Measurements from ENCODE around the gene DHRS7. TPM values are rescaled to one million over a fixed set of nuclear protein-coding genes. Genes with fewer than 3 reads are reported as not detected.

The DHRS7 gene
- polyA plus RNA-seq, 1 of the 3 experiments (the other 2 are of a cell fraction) = 88.7 TPM

DNA sequence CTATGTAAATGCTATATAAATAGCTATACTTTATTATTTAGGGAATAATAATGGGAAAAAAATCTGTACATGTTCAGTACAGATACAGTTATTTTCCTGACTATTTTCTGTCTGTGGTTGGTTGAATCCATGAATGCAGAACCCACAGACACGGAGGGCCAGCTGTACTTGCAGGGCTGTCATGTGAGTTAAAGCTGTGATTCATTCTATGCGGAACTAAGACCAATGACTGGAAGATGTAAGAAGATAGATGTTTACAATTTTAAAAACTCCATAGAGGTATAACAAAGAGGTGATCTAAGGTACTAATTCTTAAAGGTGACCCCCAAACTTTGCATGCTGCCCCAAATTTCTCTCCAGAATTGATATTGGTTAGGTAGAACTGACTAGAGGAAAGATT lies 58.9 kb downstream of the DHRS7 start:
- TF ChIP-seq POLR2AphosphoS5 (IDR thresholded peaks at IDR 0.05; ENCODE audit: low read depth, low read length) (no peak), FOSL2 (IDR thresholded peaks at IDR 0.05; ENCODE audit: borderline replicate concordance, low read depth) (no peak)
- peaks cover 2 to 16% of the 10 kb centered on the region in 2 experiments; a peak in 2 of 4 replicates for H3K4me1 ChIP-seq (ENCODE audit: control insufficient read depth in 1 of 2, insufficient read depth in 2 of 2, low read depth in 1 of 2, low read length in 1 of 2)
- H3K36me3 ChIP-seq (replicated peaks in 1 of 2; ENCODE audit: control insufficient read depth in 1 of 2, insufficient read depth in 2 of 2, low read length in 1 of 2) = peaks cover 19 to 25% of the 10 kb centered on the region in 2 experiments
- no peak for DNase-seq
- no peak overlapping the region for H2AFZ ChIP-seq (ENCODE audit: low read depth)
- peaks cover 94% of the 10 kb centered on the region for H3K79me2 ChIP-seq (ENCODE audit: insufficient read depth)
- no peaks in the 10 kb centered on the region for H3K27me3 ChIP-seq (ENCODE audit: insufficient read depth)
- H3K9ac ChIP-seq = no peak overlapping the region
- 73% methylated on average over 2 of the region's 2 CpGs for WGBS (ENCODE audit: low lambda C conversion rate)
- no peak overlapping the region for H3K27ac ChIP-seq (ENCODE audit: low read depth in 2 of 2, low read length in 1 of 2)
- H4K20me1 ChIP-seq (ENCODE audit: insufficient read depth) = peaks cover 27% of the 10 kb centered on the region; the same call in 1 of the 2 replicates
- ChIA-PET POLR2A (no interaction called here), CTCF (no interaction called here)
- no peaks in the 10 kb centered on the region for H3K9me2 ChIP-seq
- H3F3A ChIP-seq (replicated peaks; ENCODE audit: insufficient read depth) = peaks cover 10% of the 10 kb centered on the region
- no peak overlapping the region for H3K4me3 ChIP-seq (ENCODE audit: low read depth in 2 of 2, low read length in 1 of 2)
- H3K4me2 ChIP-seq = no peak overlapping the region
- H3K9me3 ChIP-seq = no peaks in the 10 kb centered on the region

DNA sequence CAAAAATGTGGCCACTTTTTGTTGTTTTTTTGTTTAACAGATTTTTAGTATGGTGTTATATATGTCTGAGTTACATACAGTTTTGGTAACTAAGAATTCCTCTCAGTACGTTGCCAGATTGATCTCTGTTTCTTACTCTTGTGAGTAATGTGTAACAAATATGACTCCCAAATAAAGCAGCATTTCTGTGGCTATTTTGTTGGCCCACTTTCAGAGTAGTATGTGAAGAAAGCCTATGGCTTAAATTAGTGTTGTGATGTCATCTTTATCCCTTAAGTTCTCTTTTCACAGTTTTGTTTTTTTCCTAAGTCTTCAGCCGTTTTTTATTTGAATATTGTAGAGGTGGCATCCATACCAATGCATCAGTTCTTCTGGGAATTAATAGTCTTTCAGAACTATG lies 62.8 kb downstream of the DHRS7 start:
- H3K4me2 ChIP-seq = no peak overlapping the region
- H3K27me3 ChIP-seq (ENCODE audit: insufficient read depth) = no peaks in the 10 kb centered on the region
- no peak for DNase-seq
- H2AFZ ChIP-seq (ENCODE audit: low read depth) = no peak overlapping the region
- peaks cover 8 to 22% of the 10 kb centered on the region in 2 experiments for H3K36me3 ChIP-seq (replicated peaks in 1 of 2; ENCODE audit: control insufficient read depth in 1 of 2, insufficient read depth in 2 of 2, low read length in 1 of 2)
- H3K9ac ChIP-seq = no peak overlapping the region
- no peak overlapping the region for H3K4me3 ChIP-seq (ENCODE audit: low read depth in 2 of 2, low read length in 1 of 2)
- CTCF ChIA-PET = no interaction called here
- H3K79me2 ChIP-seq (ENCODE audit: insufficient read depth) = peaks cover 97% of the 10 kb centered on the region
- H3K4me1 ChIP-seq (ENCODE audit: control insufficient read depth in 1 of 2, insufficient read depth in 2 of 2, low read depth in 1 of 2, low read length in 1 of 2) = peaks cover 2 to 12% of the 10 kb centered on the region in 2 experiments; a peak in 2 of 4 replicates
- TF ChIP-seq RCOR1 (IDR thresholded peaks at IDR 0.05; ENCODE audit: low read length) (no peak), ELF1 (IDR thresholded peaks at IDR 0.05) (no peak), JUND (IDR thresholded peaks at IDR 0.05) (no peak), CHD2 (IDR thresholded peaks at IDR 0.05; ENCODE audit: low read length, partially characterized antibody) (no peak), TAF1 (IDR thresholded peaks at IDR 0.05; ENCODE audit: borderline replicate concordance, low read depth, low read length) (no peak), FOXM1 (IDR thresholded peaks at IDR 0.05; ENCODE audit: low read depth) (no peak), NRF1 (IDR thresholded peaks at IDR 0.05; ENCODE audit: low read depth, low read length) (no peak), FOSL2 (IDR thresholded peaks at IDR 0.05; ENCODE audit: borderline replicate concordance, low read depth) (no peak), SIN3A (IDR thresholded peaks at IDR 0.05; ENCODE audit: borderline replicate concordance, low read depth, low read length) (no peak), RXRA (IDR thresholded peaks at IDR 0.05; ENCODE audit: borderline replicate concordance, low read depth) (no peak)
- TF ChIP-seq, protein P1, sequence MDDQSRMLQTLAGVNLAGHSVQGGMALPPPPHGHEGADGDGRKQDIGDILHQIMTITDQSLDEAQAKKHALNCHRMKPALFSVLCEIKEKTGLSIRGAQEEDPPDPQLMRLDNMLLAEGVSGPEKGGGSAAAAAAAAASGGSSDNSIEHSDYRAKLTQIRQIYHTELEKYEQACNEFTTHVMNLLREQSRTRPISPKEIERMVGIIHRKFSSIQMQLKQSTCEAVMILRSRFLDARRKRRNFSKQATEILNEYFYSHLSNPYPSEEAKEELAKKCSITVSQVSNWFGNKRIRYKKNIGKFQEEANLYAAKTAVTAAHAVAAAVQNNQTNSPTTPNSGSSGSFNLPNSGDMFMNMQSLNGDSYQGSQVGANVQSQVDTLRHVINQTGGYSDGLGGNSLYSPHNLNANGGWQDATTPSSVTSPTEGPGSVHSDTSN (IDR thresholded peaks at IDR 0.05) = no peak
- TF ChIP-seq, protein P2, sequence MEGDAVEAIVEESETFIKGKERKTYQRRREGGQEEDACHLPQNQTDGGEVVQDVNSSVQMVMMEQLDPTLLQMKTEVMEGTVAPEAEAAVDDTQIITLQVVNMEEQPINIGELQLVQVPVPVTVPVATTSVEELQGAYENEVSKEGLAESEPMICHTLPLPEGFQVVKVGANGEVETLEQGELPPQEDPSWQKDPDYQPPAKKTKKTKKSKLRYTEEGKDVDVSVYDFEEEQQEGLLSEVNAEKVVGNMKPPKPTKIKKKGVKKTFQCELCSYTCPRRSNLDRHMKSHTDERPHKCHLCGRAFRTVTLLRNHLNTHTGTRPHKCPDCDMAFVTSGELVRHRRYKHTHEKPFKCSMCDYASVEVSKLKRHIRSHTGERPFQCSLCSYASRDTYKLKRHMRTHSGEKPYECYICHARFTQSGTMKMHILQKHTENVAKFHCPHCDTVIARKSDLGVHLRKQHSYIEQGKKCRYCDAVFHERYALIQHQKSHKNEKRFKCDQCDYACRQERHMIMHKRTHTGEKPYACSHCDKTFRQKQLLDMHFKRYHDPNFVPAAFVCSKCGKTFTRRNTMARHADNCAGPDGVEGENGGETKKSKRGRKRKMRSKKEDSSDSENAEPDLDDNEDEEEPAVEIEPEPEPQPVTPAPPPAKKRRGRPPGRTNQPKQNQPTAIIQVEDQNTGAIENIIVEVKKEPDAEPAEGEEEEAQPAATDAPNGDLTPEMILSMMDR (IDR thresholded peaks at IDR 0.05) = no peak
- TF ChIP-seq, protein P3, sequence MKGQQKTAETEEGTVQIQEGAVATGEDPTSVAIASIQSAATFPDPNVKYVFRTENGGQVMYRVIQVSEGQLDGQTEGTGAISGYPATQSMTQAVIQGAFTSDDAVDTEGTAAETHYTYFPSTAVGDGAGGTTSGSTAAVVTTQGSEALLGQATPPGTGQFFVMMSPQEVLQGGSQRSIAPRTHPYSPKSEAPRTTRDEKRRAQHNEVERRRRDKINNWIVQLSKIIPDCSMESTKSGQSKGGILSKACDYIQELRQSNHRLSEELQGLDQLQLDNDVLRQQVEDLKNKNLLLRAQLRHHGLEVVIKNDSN (IDR thresholded peaks at IDR 0.05; ENCODE audit: borderline replicate concordance, low read depth) = no peak
- TF ChIP-seq, protein P4, sequence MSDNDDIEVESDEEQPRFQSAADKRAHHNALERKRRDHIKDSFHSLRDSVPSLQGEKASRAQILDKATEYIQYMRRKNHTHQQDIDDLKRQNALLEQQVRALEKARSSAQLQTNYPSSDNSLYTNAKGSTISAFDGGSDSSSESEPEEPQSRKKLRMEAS (IDR thresholded peaks at IDR 0.05; ENCODE audit: low read depth) = no peak
- H3K27ac ChIP-seq (ENCODE audit: low read depth in 2 of 2, low read length in 1 of 2) = peak overlapping the region in 1 of 2 experiments; percentile 53; a peak in 2 of 4 replicates
- H3K9me2 ChIP-seq = no peaks in the 10 kb centered on the region
- H3K9me3 ChIP-seq = no peaks in the 10 kb centered on the region
- POLR2A ChIA-PET = no interaction called here
- peaks cover 13% of the 10 kb centered on the region for H3F3A ChIP-seq (replicated peaks; ENCODE audit: insufficient read depth)
- peaks cover 35% of the 10 kb centered on the region for H4K20me1 ChIP-seq (ENCODE audit: insufficient read depth)
- WGBS (ENCODE audit: low lambda C conversion rate) = 57% methylated on average over 2 of the region's 2 CpGs

All from SK-N-SH (cell line).